Neural progenitor cell (in vitro differentiated cells): ENCODE results near the gene MYO18B.

Experiments used
- EZH2 ChIP-seq: fragments of 200-600 bp; sonication (generic); IDR thresholded peaks from 2 replicates; pipeline ENCODE4 v1.6.1; 2017; ENCODE audit warnings: antibody characterized with exemption, mild to moderate bottlenecking, moderate library complexity
- EZH2phosphoT487 ChIP-seq: fragments of 200-600 bp; sonication (generic); IDR thresholded peaks from 2 replicates; pipeline ENCODE4 v1.6.1; 2017; ENCODE audit warnings: antibody characterized with exemption
- TF ChIP-seq, protein P1 (sequence below): fragments of 200-600 bp; sonication (generic); IDR thresholded peaks from 2 replicates; pipeline ENCODE4 v1.5.1; 2017; ENCODE audit warnings: antibody characterized with exemption, mild to moderate bottlenecking

- TF ChIP-seq, protein P1, sequence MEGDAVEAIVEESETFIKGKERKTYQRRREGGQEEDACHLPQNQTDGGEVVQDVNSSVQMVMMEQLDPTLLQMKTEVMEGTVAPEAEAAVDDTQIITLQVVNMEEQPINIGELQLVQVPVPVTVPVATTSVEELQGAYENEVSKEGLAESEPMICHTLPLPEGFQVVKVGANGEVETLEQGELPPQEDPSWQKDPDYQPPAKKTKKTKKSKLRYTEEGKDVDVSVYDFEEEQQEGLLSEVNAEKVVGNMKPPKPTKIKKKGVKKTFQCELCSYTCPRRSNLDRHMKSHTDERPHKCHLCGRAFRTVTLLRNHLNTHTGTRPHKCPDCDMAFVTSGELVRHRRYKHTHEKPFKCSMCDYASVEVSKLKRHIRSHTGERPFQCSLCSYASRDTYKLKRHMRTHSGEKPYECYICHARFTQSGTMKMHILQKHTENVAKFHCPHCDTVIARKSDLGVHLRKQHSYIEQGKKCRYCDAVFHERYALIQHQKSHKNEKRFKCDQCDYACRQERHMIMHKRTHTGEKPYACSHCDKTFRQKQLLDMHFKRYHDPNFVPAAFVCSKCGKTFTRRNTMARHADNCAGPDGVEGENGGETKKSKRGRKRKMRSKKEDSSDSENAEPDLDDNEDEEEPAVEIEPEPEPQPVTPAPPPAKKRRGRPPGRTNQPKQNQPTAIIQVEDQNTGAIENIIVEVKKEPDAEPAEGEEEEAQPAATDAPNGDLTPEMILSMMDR = no peak
- TF ChIP-seq EZH2 (no peak), EZH2phosphoT487 (no peak)
Measured at GRCh38 chr22:25748140-25748539, 6.2 kb downstream of the MYO18B start.
